Activated CD4-positive, alpha-beta T cell treated with anti-CD3 and anti-CD28 coated beads for 1 hour (primary cell): ENCODE data around the gene DPP4.
"Not testable (repeated sequence)": the region's sequence is repeated elsewhere in the genome, so short reads cannot be mapped to it uniquely, and the experiment has no call there.

Experiments used
- DNase-seq: peaks from one replicate; pipeline ENCODE4 v3.0.0-alpha.2; 2020

Gene DPP4

GRCh38 chr2:161982548-161983330 is 91.3 kb downstream of the DPP4 start:
- no peak for DNase-seq

GRCh38 chr2:161981679-161982250 is 92.2 kb downstream of the DPP4 start:
- DNase-seq: no peak

GRCh38 chr2:161980976-161981375 is 93.0 kb downstream of the DPP4 start:
- DNase-seq: no peak

DNA sequence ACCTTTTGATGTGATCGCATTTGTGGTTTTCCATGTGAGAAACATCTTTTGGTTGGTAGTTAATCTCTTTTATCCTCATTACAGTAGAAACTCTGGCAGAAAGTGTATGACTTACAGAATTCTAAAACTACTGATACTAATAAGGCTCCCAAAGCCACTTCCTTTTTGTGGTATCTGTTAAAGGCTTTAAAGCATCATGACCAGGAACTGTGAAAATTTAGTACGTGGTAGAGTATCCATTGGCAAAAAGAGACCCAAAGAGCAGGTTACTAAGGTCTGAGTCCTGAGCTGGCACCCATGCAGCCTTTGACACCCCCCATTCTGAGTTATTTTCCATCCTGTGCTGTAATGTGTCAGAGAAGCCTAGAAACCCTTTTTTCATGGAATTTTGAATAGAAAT is 94.5 kb downstream of the DPP4 start:
- DNase-seq: no peak

DNA sequence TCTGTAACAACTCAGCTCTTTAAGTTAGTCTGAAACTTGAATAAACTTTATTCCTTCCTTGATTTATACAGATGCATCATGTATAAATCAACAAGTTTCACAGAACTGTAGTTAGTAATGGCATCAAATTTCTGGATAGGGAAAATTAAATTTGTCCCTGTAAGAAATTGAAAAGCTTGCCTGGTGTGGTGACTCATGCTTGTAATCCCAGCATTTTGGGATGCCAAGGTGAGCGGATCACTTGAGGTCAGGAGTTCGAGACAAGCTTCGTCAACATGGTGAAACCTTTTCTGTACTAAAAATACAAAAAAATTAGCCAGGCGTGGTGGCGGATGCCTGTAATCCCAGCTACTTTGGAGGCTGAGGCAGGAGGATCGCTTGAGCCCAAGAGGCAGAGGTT is 96.1 kb downstream of the DPP4 start:
- not testable (repeated sequence) for DNase-seq

GRCh38 chr2:161976917-161977316 is 97.1 kb downstream of the DPP4 start:
- no peak for DNase-seq

DNA sequence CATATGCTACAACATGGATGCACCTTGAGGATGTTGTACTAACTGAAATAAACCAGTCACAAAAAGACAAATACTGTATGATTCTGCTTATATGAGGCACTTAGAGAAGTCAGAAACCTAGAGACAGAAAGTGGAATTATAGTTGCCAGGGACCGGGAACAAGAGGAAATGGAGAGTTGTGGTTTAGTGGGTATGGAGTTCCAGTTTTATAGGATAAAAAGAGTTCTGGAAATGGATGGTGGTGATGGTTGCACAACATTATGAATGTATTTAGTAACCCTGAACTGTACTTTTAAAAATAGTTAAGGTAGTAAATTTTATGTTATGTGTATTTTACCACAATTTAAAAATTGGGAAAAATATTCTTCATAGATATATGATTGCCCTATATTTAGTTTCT is 97.7 kb downstream of the DPP4 start:
- no peak for DNase-seq

- DNase-seq: no peak
These were observed 98.2 kb downstream of the DPP4 start for GRCh38 chr2:161975813-161976160.

GRCh38 chr2:161975062-161975812 is 98.8 kb downstream of the DPP4 start:
- no peak for DNase-seq

GRCh38 chr2:161974461-161974860 is 99.6 kb downstream of the DPP4 start:
- DNase-seq: no peak

- no peak for DNase-seq
These were observed 101.1 kb downstream of the DPP4 start for GRCh38 chr2:161972866-161973265.

- no peak for DNase-seq
These were observed 101.8 kb downstream of the DPP4 start for GRCh38 chr2:161972232-161972631.

DNA sequence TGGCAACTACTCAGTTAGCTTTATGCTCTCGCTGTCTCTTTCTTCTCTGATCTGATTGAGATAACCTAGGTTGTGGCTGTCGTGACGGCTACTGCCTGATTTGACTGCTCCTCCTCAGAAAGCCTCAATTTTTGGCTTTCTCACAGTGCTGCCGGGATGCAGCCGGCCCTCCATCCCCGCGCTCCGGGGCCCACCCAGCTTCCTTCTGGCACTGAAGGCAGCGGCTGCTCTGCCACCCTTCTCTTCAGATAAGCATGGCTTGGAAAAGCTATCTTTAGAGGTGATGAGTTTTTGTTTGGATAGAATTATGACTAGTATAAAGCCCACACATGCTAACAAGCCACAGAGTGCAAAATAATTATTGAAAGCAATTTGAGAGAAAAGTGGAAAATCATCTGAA is 102.5 kb downstream of the DPP4 start:
- no peak for DNase-seq

- DNase-seq: no peak
These were observed 104.9 kb downstream of the DPP4 start for GRCh38 chr2:161969159-161969558.

DNA sequence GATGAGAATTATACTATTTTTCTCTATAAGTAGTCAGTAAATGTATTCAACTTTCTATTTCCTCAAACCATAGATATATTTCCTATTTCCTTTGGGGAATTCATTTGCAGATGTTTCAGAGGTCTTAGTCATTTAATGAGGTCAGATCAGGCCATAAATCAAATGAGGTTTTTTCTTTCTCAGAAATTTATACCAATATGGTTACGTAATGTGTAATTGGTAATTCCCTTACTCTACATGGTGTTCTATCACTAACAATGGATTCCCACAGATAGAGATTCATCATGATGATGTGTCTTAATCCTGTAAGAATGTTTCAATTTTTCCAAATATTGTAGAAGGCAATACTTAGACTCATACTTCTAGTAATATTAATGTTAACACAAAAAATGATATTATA is 108.0 kb downstream of the DPP4 start:
- DNase-seq: no peak

DNA sequence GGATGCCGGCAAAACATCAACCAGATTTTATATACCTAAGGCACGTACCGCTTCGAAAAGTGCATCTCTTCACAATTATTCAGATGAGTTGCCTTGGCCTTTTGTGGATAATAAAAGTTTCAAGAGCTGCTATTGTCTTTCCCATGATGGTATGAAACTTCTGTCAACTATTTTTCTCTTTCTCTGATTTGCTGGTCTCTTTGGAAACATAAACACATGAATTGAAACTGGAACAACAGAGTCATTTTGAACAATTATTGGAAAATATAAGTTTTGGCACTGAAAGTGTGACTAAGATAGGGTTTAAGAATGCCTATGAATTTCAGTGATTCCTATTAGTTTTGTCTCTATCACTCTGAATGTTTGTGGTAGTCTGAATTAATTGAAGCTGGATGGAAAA is 109.9 kb downstream of the DPP4 start:
- no peak for DNase-seq

DNA sequence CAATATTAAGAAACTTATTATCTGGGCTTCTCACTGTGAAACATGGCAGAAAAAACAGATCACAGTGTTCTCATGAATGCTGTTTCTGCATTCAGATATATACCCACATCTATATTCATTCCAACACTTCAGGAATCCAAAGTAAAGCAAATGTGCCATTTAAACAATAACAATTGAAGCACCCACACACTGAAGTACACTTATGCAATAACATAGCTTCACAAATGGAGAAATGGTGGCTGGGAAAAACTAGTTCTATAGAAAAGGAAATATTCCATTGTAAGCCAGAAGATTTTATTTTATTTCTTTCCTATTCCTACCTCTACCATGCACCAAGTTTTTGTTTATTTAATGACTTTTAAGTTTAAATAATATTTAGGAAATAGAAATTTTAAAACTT is 111.9 kb downstream of the DPP4 start:
- DNase-seq: no peak

- DNase-seq: no peak
These were observed 113.0 kb downstream of the DPP4 start for GRCh38 chr2:161961061-161961460.

- no peak for DNase-seq
These were observed 117.3 kb downstream of the DPP4 start for GRCh38 chr2:161956738-161957137.

- DNase-seq: no peak
These were observed 118.8 kb downstream of the DPP4 start for GRCh38 chr2:161955211-161955610.

GRCh38 chr2:161954103-161954502 is 119.9 kb downstream of the DPP4 start:
- DNase-seq: no peak

- not testable (repeated sequence) for DNase-seq
These were observed 120.6 kb downstream of the DPP4 start for GRCh38 chr2:161953367-161953766.

GRCh38 chr2:161952783-161953191 is 121.2 kb downstream of the DPP4 start:
- DNase-seq: no peak

DNA sequence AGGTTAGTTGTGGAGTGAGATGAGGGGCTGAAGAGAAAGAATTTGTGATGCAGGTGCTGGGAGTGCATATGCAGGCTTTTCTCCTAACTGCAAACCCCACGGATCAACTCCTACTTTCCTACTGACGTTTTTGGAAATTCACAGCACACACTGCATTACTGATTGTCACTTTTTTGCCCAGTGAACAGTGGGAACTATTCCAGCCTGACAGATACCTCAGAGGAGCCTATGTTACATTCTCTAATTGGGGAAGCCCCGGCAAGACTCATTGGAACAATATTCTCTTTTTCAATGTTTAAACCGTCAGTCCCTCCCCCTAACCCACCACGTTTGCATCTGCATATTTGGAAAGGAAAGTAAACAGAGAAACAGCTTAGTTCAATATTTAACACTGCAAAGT is 126.2 kb downstream of the DPP4 start:
- DNase-seq: no peak
